Kidney (tissue), 14 donors: Measurements from ENCODE around the gene CNTNAP3. TPM values are rescaled to one million over a fixed set of nuclear protein-coding genes. Genes with fewer than 3 reads are reported as not detected.
A peak's percentile ranks its signal among the peaks of the same experiment; 100 is the strongest.
"Not testable (repeated sequence)": the region's sequence is repeated elsewhere in the genome, so short reads cannot be mapped to it uniquely, and the experiment has no call there.

ENCODE experiments used
- DNase-seq, 5 donors: peaks; one replicate each; pipeline ENCODE4 v3.0.0-alpha.2; 2013 to 2020
- FAIRE-seq: peaks from 2 replicates; lab custom pipeline; 2012; peaks lifted over from hg19 to GRCh38; lab: Jason Lieb, UNC
- H3K27ac ChIP-seq, 2 donors: one replicate each; pipeline ENCODE4 v1.7.0; 2013; ENCODE audit warnings: low read depth in 2 of 2, low read length in 2 of 2, inconsistent platforms in 1 of 2
- H3K27me3 ChIP-seq: one replicate; pipeline ENCODE4 v1.7.1; 2013; ENCODE audit warnings: low read length, inconsistent platforms; ENCODE audit not compliant: control insufficient read depth, insufficient read depth
- H3K36me3 ChIP-seq, 3 donors: one replicate each; pipeline versions ENCODE4 v1.7.0 to v1.7.1; 2013; ENCODE audit warnings: low read length in 3 of 3, control low read depth in 1 of 3, inconsistent platforms in 1 of 3; ENCODE audit not compliant: insufficient read depth in 3 of 3, control insufficient read depth in 2 of 3
- H3K4me1 ChIP-seq, 3 donors: one replicate each; pipeline versions ENCODE4 v1.7.0 to v1.7.1; 2013; ENCODE audit warnings: low read length in 3 of 3, inconsistent platforms in 1 of 3, low read depth in 1 of 3; ENCODE audit not compliant: control insufficient read depth in 2 of 3, insufficient read depth in 2 of 3
- H3K4me3 ChIP-seq, 3 donors: one replicate each; pipeline versions ENCODE4 v1.7.0 to v1.8.1; 2013; ENCODE audit warnings: low read length in 3 of 3, control low read depth in 1 of 3, inconsistent platforms in 1 of 3
- H3K9ac ChIP-seq, 3 donors: one replicate each; pipeline versions ENCODE4 v1.7.0 to v1.7.1; 2013; ENCODE audit warnings: low read length in 3 of 3, control low read depth in 1 of 3, inconsistent platforms in 1 of 3
- H3K9me3 ChIP-seq, 3 donors: one replicate each; pipeline versions ENCODE4 v1.7.0 to v1.7.1; 2013; ENCODE audit warnings: low read length in 3 of 3, control low read depth in 1 of 3, inconsistent platforms in 1 of 3; ENCODE audit not compliant: control insufficient read depth in 2 of 3, insufficient read depth in 1 of 3
- intact Hi-C: fragments of 100-400 bp; cut with DNase I; formaldehyde crosslinking; loops from one replicate; pipeline ENCODE4 v1.11.1; 2022
- polyA plus RNA-seq: library from polyadenylated mRNA; stranded (reverse); fragments of 350-450 nt; fragmentation: Illumina TruSeq; extraction: RNeasy Lipid Tissue Mini Kit (QIAGEN cat#74804); gene quantifications from one replicate; pipeline ENCODE4 v1.2.3, GENCODE V29; 2014; ENCODE audit warnings: low read depth, low replicate concordance; ENCODE audit not compliant: insufficient read depth
- total RNA-seq: library from RNA; stranded (reverse); fragmentation: NEBNext Ultra II Directional; extraction: Animal tissue kit (Norgen Biotek cat#: 25700); gene quantifications from one replicate; pipeline ENCODE4 v1.2.1, GENCODE V29; 2021
- TF ChIP-seq, protein P1 (sequence below): IDR thresholded peaks from 3 replicates; pipeline ENCODE4 v1.5.1; 2012; ENCODE audit warnings: mild to moderate bottlenecking, moderate library complexity, borderline replicate concordance; ENCODE audit not compliant: insufficient read depth; ENCODE audit errors: extremely low read depth
- donor health status: control.
- donor health status: control.
- donor health status: control.
- donor health status: control.
- donor health status: control.
- donor health status: DM: yes; HTN: yes; CAD: no.
- donor health status: Normal renal cell carcinoma (clear cell type).

Gene CNTNAP3
- total and polyA plus RNA-seq, 2 donors from 2014 or later: 0.99 to 7.1 TPM

DNA sequence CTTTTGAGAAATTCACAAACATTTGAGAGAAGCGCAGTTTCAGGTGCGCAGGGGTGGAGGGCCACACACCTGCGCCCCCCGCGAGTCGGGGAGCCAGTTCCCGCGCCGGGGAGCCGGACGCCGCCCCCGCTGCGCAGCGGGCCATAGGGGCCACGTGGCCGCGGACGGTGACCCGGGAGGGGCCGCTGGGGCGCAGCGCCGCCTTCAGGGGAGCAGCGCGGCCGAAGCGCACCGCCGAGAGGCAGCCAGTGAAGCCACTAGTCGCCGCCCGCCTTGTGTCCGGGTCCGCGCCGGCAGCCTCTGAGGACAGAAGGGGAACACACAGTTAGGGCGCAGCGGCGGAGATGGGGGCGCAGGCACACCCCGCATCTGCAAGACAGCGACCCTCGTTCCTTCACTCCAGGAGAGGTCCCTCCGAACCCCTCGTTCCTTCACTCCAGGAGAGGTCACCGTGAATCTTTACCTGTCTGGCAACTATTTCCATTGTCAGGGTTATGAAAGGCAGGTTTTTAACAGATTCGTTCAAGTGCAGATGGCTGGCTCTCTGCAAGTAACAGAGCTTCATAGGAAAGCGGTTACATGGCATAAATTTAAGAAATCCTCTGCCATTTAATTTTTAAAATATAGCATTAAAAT is 209.2 kb downstream of the CNTNAP3 start:
- DNase-seq: peak; percentile 39 to 73 (median 50)
- FAIRE-seq, H3K27ac ChIP-seq, H3K4me1 ChIP-seq, H3K36me3 ChIP-seq, H3K27me3 ChIP-seq, intact Hi-C loops, H3K9me3 ChIP-seq, H3K9ac ChIP-seq: not testable (repeated sequence)
- peak overlapping the region in 1 of 3 donors; percentile 26 for H3K4me3 ChIP-seq
- TF ChIP-seq, protein P1, sequence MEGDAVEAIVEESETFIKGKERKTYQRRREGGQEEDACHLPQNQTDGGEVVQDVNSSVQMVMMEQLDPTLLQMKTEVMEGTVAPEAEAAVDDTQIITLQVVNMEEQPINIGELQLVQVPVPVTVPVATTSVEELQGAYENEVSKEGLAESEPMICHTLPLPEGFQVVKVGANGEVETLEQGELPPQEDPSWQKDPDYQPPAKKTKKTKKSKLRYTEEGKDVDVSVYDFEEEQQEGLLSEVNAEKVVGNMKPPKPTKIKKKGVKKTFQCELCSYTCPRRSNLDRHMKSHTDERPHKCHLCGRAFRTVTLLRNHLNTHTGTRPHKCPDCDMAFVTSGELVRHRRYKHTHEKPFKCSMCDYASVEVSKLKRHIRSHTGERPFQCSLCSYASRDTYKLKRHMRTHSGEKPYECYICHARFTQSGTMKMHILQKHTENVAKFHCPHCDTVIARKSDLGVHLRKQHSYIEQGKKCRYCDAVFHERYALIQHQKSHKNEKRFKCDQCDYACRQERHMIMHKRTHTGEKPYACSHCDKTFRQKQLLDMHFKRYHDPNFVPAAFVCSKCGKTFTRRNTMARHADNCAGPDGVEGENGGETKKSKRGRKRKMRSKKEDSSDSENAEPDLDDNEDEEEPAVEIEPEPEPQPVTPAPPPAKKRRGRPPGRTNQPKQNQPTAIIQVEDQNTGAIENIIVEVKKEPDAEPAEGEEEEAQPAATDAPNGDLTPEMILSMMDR: peak; percentile 13

- H3K9ac ChIP-seq, FAIRE-seq, H3K9me3 ChIP-seq, H3K36me3 ChIP-seq, H3K27me3 ChIP-seq, intact Hi-C loops, DNase-seq, H3K4me1 ChIP-seq, H3K4me3 ChIP-seq, H3K27ac ChIP-seq: not testable (repeated sequence)
These were observed 214.4 kb downstream of the CNTNAP3 start for GRCh38 chr9:39073537-39073936.

DNA sequence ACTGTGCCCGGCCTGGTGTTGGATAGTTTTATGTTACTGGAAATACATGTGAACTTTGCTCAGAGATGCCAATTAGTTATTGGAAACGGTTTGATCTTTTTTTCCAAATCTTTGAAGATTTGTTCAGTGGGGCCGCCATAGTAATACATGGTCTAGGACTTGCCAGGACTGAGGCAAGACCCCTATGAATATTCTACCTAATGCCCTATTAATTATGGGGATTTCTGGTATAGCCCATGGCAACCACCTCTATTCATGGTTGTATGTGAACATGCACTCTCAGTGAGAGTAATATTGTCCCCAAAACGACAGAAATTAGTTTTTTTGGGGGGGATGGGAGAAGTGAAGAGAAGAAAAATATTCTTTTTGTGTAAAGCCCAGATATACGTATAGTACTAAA is 220.3 kb downstream of the CNTNAP3 start:
- H3K9me3 ChIP-seq, intact Hi-C loops, H3K36me3 ChIP-seq, H3K9ac ChIP-seq, H3K4me3 ChIP-seq, DNase-seq, H3K4me1 ChIP-seq, H3K27me3 ChIP-seq, H3K27ac ChIP-seq, FAIRE-seq: not testable (repeated sequence)

GRCh38 chr9:39062966-39063365 is 225.0 kb downstream of the CNTNAP3 start:
- H3K27ac ChIP-seq, H3K36me3 ChIP-seq, DNase-seq, H3K4me3 ChIP-seq, H3K9me3 ChIP-seq, H3K9ac ChIP-seq, H3K27me3 ChIP-seq, H3K4me1 ChIP-seq, intact Hi-C loops, FAIRE-seq: not testable (repeated sequence)

DNA sequence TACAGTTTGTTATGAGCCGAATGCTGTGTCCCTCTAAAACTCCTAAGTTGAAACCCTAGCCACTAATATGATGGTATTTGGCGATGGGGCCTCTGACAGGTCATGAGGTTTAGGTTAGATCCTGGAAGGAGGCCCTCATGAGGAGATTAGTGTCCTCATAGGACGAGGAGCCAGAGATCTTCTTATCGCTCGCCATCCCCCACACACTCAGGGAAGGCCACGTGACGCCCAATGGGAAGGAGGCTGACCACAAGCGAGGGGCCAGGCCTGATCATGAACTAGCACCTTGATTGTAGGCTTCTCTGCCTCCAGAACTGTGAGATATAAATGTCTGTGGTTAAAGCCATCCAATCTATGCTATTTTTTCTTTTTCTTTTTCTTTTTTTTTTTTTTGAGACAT is 233.5 kb downstream of the CNTNAP3 start:
- H3K9me3 ChIP-seq, FAIRE-seq, H3K4me1 ChIP-seq, H3K9ac ChIP-seq, DNase-seq, H3K27me3 ChIP-seq, H3K4me3 ChIP-seq, H3K27ac ChIP-seq, H3K36me3 ChIP-seq, intact Hi-C loops: not testable (repeated sequence)

DNA sequence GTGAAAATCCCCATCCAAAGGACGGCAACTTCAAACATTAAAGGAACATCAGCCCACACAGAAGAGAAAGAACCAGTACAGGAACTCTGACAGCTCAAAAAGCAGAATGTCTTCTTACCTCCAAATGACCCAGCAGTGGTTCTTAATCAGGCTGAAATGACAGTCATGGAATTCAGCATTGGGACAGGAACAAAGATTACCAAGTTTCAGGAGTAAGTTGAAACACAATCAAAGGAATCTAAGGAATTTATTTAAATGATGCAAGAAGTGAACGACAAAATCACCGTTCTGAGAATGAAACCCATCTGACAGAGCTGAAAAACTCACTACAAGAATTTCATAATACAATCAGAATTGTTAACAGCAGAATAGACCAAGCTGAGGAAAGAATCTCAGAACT is 241.1 kb downstream of the CNTNAP3 start:
- DNase-seq, H3K27ac ChIP-seq, intact Hi-C loops, H3K36me3 ChIP-seq, H3K27me3 ChIP-seq, H3K9me3 ChIP-seq, H3K9ac ChIP-seq, H3K4me1 ChIP-seq, H3K4me3 ChIP-seq, FAIRE-seq: not testable (repeated sequence)

- H3K9me3 ChIP-seq, H3K36me3 ChIP-seq, H3K9ac ChIP-seq, H3K4me3 ChIP-seq, H3K27ac ChIP-seq, intact Hi-C loops, H3K4me1 ChIP-seq, FAIRE-seq, H3K27me3 ChIP-seq: not testable (repeated sequence)
- peak in 1 of 5 donors; percentile 73 for DNase-seq
These were observed 245.6 kb downstream of the CNTNAP3 start for GRCh38 chr9:39042352-39042803.

DNA sequence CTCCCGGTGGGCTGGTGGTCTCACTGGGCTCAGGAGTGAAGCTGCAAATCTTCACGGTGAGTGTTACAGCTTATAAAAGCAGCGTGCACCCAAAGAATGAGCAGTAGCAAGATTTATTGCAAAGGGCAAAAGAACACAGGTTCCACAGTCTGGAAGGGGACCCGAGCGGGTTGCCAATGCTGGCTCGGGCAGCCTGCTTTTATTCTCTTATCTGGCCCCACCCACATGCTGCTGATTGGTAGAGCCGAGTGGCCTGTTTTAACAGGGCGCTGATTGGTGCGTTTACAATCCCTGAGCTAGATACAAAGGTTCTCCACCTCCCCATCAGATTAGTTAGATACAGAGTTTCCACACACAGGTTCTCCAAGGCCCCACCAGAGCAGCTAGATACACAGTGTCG is 246.2 kb downstream of the CNTNAP3 start:
- H3K4me3 ChIP-seq, intact Hi-C loops, FAIRE-seq, H3K4me1 ChIP-seq, H3K27ac ChIP-seq, DNase-seq, H3K9me3 ChIP-seq, H3K27me3 ChIP-seq, H3K9ac ChIP-seq, H3K36me3 ChIP-seq: not testable (repeated sequence)
